Measurements from ENCODE around the gene ALPG. TPM values are rescaled to one million over a fixed set of nuclear protein-coding genes. Genes with fewer than 3 reads are reported as not detected.
"Not testable (repeated sequence)": the region's sequence is repeated elsewhere in the genome, so short reads cannot be mapped to it uniquely, and the experiment has no call there.

The ALPG gene
- total RNA-seq, 1 donor from 2014 or later: not detected

GRCh38 chr2:232396683-232397082 is 10.0 kb upstream of the ALPG start:
- no peak for DNase-seq (ENCODE audit: low read depth)

GRCh38 chr2:232398293-232399034 is 8.2 kb upstream of the ALPG start:
- DNase-seq (ENCODE audit: low read depth): no peak

GRCh38 chr2:232400256-232401015 is 6.2 kb upstream of the ALPG start:
- no peak for DNase-seq (ENCODE audit: low read depth)

- no peak for DNase-seq (ENCODE audit: low read depth)
Observed at GRCh38 chr2:232402518-232402917, 4.1 kb upstream of the ALPG start.

GRCh38 chr2:232405943-232406510 is 617 bp upstream of the ALPG start:
- DNase-seq (ENCODE audit: low read depth): no peak

- not testable (repeated sequence) for DNase-seq (ENCODE audit: low read depth)
Observed at GRCh38 chr2:232407428-232408150, 945 bp downstream of the ALPG start.

- DNase-seq (ENCODE audit: low read depth): not testable (repeated sequence)
Observed at GRCh38 chr2:232408269-232408668, 1.6 kb downstream of the ALPG start.

GRCh38 chr2:232409617-232410016 is 3.0 kb downstream of the ALPG start:
- not testable (repeated sequence) for DNase-seq (ENCODE audit: low read depth)

- DNase-seq (ENCODE audit: low read depth): no peak
Observed at GRCh38 chr2:232410238-232410900, 3.7 kb downstream of the ALPG start.

- no peak for DNase-seq (ENCODE audit: low read depth)
Observed at GRCh38 chr2:232411901-232412629, 5.4 kb downstream of the ALPG start.

- no peak for DNase-seq (ENCODE audit: low read depth)
Observed at GRCh38 chr2:232412986-232413385, 6.3 kb downstream of the ALPG start.

- no peak for DNase-seq (ENCODE audit: low read depth)
Observed at GRCh38 chr2:232415138-232415690, 8.6 kb downstream of the ALPG start.

- DNase-seq (ENCODE audit: low read depth): no peak
Observed at GRCh38 chr2:232415736-232416520, 9.3 kb downstream of the ALPG start.

- no peak for DNase-seq (ENCODE audit: low read depth)
Observed at GRCh38 chr2:232416521-232417470, 10.2 kb downstream of the ALPG start.

- no peak for DNase-seq (ENCODE audit: low read depth)
Observed at GRCh38 chr2:232417489-232417888, 10.8 kb downstream of the ALPG start.

- DNase-seq (ENCODE audit: low read depth): no peak
Observed at GRCh38 chr2:232418056-232418455, 11.4 kb downstream of the ALPG start.

GRCh38 chr2:232418466-232419244 is 12.0 kb downstream of the ALPG start:
- DNase-seq (ENCODE audit: low read depth): no peak
